Measurements from ENCODE around the gene UBASH3A.

Gene UBASH3A

GRCh38 chr21:42475526-42476387 lies 72.1 kb downstream of the UBASH3A start:
- TF ChIP-seq CTCF (IDR thresholded peaks at IDR 0.05; ENCODE audit: low read depth, low read length, missing control alignments): no peak
- H3K4me3 ChIP-seq (ENCODE audit: low read depth, low read length): no peak overlapping the region
- DNase-seq (ENCODE audit: low read depth): no peak

- DNase-seq (ENCODE audit: low read depth): no peak
- H3K4me3 ChIP-seq (ENCODE audit: low read depth, low read length): no peak overlapping the region
- TF ChIP-seq CTCF (IDR thresholded peaks at IDR 0.05; ENCODE audit: low read depth, low read length, missing control alignments): no peak
These were observed 73.0 kb downstream of the UBASH3A start for GRCh38 chr21:42476388-42477331.

GRCh38 chr21:42478504-42478903 lies 74.8 kb downstream of the UBASH3A start:
- TF ChIP-seq CTCF (IDR thresholded peaks at IDR 0.05; ENCODE audit: low read depth, low read length, missing control alignments): no peak
- DNase-seq (ENCODE audit: low read depth): no peak
- no peak overlapping the region for H3K4me3 ChIP-seq (ENCODE audit: low read depth, low read length)

- no peak for DNase-seq (ENCODE audit: low read depth)
- TF ChIP-seq CTCF (IDR thresholded peaks at IDR 0.05; ENCODE audit: low read depth, low read length, missing control alignments): no peak
- no peak overlapping the region for H3K4me3 ChIP-seq (ENCODE audit: low read depth, low read length)
These were observed 75.9 kb downstream of the UBASH3A start for GRCh38 chr21:42479582-42479981.

GRCh38 chr21:42480736-42481135 lies 77.0 kb downstream of the UBASH3A start:
- no peak for TF ChIP-seq CTCF (IDR thresholded peaks at IDR 0.05; ENCODE audit: low read depth, low read length, missing control alignments)
- no peak for DNase-seq (ENCODE audit: low read depth)
- H3K4me3 ChIP-seq (ENCODE audit: low read depth, low read length): no peak overlapping the region

GRCh38 chr21:42481169-42481568 lies 77.5 kb downstream of the UBASH3A start:
- H3K4me3 ChIP-seq (ENCODE audit: low read depth, low read length): no peak overlapping the region
- DNase-seq (ENCODE audit: low read depth): no peak
- TF ChIP-seq CTCF (IDR thresholded peaks at IDR 0.05; ENCODE audit: low read depth, low read length, missing control alignments): no peak
